SJCRH30 (cell line): ENCODE measurements around the gene SUMO3. TPM values are rescaled to one million over a fixed set of nuclear protein-coding genes. Genes with fewer than 3 reads are reported as not detected.
A peak's percentile ranks its signal among the peaks of the same experiment; 100 is the strongest.

Experiments
- DNase-seq, 2 experiments: peaks; one replicate each; pipeline ENCODE4 v3.0.0-alpha.2; 2015 to 2020
- H3K27ac ChIP-seq: fragments of 250-450 bp; sonication (Bioruptor Pico); 2 replicates; pipeline ENCODE4 v1.5.1; 2020; ENCODE audit warnings: mild to moderate bottlenecking, moderate library complexity
- H3K27me3 ChIP-seq: fragments of 250-450 bp; sonication (Bioruptor Pico); 2 replicates; pipeline ENCODE4 v1.5.1; 2020; ENCODE audit warnings: mild to moderate bottlenecking, moderate library complexity
- H3K36me3 ChIP-seq: fragments of 250-450 bp; sonication (Bioruptor Pico); 2 replicates; pipeline ENCODE4 v1.5.1; 2020; ENCODE audit warnings: mild to moderate bottlenecking, moderate library complexity
- H3K4me1 ChIP-seq: fragments of 250-450 bp; sonication (Bioruptor Pico); 2 replicates; pipeline ENCODE4 v1.5.1; 2020; ENCODE audit warnings: mild to moderate bottlenecking, moderate library complexity
- H3K4me3 ChIP-seq: fragments of 250-450 bp; sonication (Bioruptor Pico); 2 replicates; pipeline ENCODE4 v1.5.1; 2020; ENCODE audit warnings: mild to moderate bottlenecking, moderate library complexity
- H3K9me3 ChIP-seq: fragments of 250-450 bp; sonication (Bioruptor Pico); replicated peaks from 2 replicates; pipeline ENCODE4 v1.5.1; 2020; ENCODE audit warnings: mild to moderate bottlenecking, moderate library complexity
- total RNA-seq: library from RNA; depleted of rRNA; stranded (reverse); fragments of >200 nt; shearing (Covaris generic); gene quantifications from 2 replicates; pipeline ENCODE4 v1.2.3, GENCODE V29; 2014; rRNA removed

SUMO3 gene
- 70.3 and 76.9 TPM in 2 replicates for total RNA-seq

DNA sequence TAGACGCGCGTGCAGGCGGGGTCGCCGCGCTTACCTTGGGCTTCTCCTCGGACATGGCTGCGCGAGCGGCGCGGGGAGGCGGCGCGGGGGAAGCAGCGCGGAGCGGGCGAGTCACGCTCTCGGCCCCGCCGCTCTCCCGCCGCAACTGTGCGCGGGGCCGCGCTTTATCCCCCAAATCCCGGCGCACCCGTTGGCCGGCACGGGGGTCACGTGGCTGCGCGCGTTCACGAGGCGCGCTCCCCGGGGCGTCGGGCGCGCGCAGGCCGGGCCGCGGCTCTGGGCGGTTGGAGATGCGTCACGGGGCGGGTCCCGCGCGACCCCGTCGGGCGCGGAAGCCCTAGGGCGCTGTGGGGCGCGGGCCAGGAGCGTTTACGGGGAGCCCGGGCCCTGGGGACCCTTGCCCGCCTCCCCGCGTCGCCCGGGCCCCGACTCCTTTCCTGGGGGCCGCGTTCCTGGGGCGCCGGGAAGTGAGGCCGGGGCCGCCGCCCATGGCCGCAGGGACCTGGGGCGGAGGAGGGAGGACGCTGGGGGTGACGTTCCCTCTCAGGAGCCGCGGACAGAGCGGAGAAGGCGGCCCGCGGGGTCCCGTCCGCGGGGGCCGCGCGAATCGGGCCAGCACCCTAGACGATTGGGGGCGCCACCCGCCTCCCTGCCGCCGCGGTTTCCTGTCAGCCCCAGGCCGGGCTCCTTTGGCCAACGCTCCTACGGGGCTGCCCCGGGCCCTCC is at the start of gene SUMO3:
Gene SUMO3 (minus strand): TSS at position 149 of the 726 bp plus-strand sequence. CDS start 94 bp downstream, at position 55.
- H3K4me3 ChIP-seq: peak within 1 kb of the TSS; percentile 74
- no peaks in the 10 kb centered on the region for H3K36me3 ChIP-seq
- no peaks in the 10 kb centered on the region; the same call in 1 of the 2 replicates for H3K4me1 ChIP-seq
- no peaks in the 10 kb centered on the region for H3K27me3 ChIP-seq
- DNase-seq: peak; percentile 62 to 78
- H3K27ac ChIP-seq: peak within 1 kb of the TSS; percentile 42; the same call in 1 of the 2 replicates
- H3K9me3 ChIP-seq: peaks cover 7% of the 10 kb centered on the region

DNA sequence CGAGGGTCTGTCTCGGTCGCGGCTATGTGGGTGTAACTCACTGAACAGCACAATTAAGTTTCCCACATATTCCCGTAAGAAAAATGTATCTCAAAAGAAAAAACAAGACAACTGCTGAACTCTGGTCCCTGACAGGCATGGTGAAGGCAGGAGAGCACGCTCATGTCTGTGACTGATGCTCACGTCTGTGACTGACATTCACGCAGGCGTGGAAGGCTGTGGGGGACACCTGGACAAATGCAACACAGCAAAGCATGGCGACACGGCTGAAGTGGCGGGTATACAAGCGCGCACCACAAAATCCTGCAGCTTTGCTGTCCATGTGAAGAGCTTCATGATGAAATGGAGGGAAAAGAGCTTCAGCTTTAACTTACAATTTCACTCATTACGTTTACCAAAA is 49.6 kb upstream of the SUMO3 start:
- Histone ChIP-seq H3K27me3 (no peaks in the 10 kb centered on the region), H3K36me3 (peaks cover 30% of the 10 kb centered on the region), H3K4me3 (no peak overlapping the region), H3K27ac (peak overlapping the region; percentile 61), H3K9me3 (no peaks in the 10 kb centered on the region), H3K4me1 (peaks cover 56% of the 10 kb centered on the region)
- no peak for DNase-seq

DNA sequence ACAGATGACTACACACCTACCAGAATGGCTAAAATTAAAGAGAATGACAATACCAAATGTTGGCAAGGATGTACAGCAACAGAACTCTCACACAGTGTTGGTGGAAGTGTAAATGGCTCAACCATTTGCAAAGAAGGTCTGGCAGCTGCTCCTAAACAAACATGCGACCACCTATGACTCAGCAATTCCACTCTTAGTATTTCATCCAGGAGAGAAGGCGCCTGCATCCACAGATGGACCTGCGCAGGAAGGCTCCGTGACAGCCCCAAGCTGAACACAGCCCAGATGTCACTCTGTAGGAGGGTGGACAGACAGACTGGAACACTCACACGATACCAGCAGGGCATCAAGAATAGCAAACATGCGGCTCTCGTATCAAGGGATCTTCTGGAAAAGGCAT is 48.9 kb upstream of the SUMO3 start:
- no peaks in the 10 kb centered on the region for H3K27me3 ChIP-seq
- DNase-seq: peak; percentile 70 to 78
- peaks cover 37% of the 10 kb centered on the region for H3K36me3 ChIP-seq
- H3K4me3 ChIP-seq: no peak overlapping the region
- no peaks in the 10 kb centered on the region for H3K9me3 ChIP-seq
- H3K27ac ChIP-seq: peak overlapping the region; percentile 61
- peaks cover 51% of the 10 kb centered on the region for H3K4me1 ChIP-seq

DNA sequence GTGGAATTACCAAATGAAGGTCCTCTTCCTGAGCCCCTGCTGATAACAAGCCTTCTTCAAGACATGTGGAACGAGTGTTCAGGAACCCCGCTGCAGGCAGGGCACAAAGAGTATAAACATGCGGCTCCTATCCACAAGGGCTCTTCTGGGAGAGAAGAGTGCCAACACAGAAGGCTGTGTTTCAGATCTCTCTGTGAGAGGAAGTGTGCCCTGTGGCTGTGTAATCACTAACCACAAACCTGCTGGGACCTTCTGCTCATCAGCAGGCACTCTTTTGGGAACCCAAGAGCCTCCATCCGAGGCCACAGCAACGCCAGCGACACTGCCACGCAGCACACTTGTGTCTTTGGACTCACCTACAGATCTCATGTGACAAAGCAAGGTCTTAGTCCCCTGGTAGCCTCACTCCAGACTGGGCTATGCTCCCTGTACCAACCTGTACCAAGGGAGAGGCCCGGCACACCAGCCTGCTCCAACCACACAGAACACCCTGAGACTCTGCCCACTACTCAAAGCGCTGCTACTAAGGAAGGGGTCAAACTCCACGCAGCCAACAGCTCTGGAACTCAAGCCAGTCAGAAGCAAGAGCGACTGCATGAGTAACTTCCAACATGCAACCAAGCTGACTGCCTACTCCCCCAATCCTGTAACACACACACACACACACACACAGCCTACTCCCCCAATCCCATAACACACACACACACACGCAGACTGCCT is 47.9 kb upstream of the SUMO3 start:
- Histone ChIP-seq H3K27ac (no peak overlapping the region), H3K36me3 (peaks cover 43% of the 10 kb centered on the region), H3K27me3 (no peaks in the 10 kb centered on the region), H3K4me3 (no peak overlapping the region), H3K4me1 (peaks cover 41% of the 10 kb centered on the region), H3K9me3 (no peaks in the 10 kb centered on the region)
- DNase-seq: no peak

DNA sequence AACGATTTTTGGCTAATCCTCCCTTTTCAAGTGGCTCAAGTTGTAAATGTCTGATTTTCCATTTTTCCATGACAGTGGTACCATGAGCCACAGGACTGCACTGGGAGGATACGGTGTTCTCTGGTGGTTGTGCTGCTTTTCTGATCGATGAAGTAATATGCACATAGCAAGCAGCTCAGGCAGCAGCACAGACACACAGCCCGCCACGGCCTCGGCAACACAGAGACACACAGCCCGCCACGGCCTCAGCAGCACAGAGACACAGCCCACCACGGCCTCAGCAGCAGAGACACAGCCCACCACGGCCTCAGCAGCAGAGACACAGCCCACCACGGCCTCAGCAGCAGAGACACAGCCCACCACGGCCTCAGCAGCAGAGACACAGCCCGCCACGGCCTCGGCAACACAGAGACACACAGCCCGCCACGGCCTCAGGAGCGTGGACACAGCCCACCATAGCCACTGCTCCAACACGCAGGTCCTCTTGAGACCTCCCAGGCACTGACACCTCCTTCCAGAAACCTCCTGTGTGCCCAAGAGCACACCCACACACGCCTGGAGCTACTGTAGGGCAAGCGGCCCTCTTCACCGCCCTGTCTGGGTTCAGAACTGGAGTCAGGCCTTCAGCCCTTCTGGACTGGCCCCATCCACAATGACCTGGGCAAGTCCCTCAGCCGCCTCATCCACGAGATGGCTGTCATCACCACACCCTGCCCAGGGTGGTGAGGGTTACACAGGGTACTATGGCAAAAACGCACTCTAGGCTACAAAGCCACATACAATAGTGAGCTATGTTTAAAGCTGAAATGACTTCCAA is 45.2 kb upstream of the SUMO3 start:
- Histone ChIP-seq H3K27ac (no peak overlapping the region), H3K9me3 (no peaks in the 10 kb centered on the region), H3K36me3 (peaks cover 66% of the 10 kb centered on the region), H3K4me1 (peaks cover 16% of the 10 kb centered on the region), H3K27me3 (no peaks in the 10 kb centered on the region), H3K4me3 (no peak overlapping the region)
- DNase-seq: no peak

DNA sequence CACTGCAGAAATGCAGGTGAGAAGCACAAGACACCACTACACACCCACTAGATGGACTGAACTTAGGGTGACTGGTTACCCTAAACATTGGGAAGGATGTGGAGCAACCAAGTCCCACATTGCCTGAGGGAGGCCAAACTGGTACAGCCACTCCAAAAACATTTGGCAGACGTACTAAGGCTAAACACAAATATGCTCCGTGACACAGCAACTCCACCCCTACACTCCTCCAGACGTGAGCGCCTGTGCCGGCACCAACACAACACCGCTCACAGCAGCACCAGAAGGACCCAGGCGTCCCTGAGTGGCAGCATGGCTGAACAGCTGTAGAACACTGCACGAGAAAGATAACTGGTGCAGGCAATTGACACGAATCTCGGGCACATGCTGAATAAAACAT is 40.9 kb upstream of the SUMO3 start:
- no peak overlapping the region for H3K27ac ChIP-seq
- H3K27me3 ChIP-seq: no peaks in the 10 kb centered on the region
- H3K36me3 ChIP-seq: peaks cover 81% of the 10 kb centered on the region
- H3K9me3 ChIP-seq: no peaks in the 10 kb centered on the region
- no peaks in the 10 kb centered on the region; the same call in 1 of the 2 replicates for H3K4me1 ChIP-seq
- DNase-seq: no peak
- no peak overlapping the region for H3K4me3 ChIP-seq

DNA sequence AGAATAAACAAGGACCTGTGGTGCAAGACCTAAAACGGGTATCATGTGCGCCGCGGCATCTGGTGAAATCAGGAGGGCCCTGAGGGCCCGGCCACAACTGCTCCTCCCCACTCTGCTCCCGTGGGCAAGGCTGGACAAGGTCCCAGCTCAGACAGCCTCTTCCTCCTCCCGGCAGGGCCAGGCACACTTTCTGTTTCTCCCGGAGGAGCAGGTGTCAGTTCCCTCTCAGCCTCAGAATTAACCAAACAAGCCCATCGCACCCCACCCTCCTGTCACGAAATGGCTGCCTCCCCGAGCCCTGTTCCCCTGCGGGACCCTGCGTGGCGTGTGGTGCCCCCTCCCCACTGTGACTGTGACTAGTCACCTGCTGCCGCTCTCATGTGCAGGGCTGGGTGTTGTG is 40.4 kb upstream of the SUMO3 start:
- no peaks in the 10 kb centered on the region for H3K27me3 ChIP-seq
- peaks cover 79% of the 10 kb centered on the region for H3K36me3 ChIP-seq
- DNase-seq: no peak
- no peak overlapping the region for H3K4me3 ChIP-seq
- no peak overlapping the region for H3K27ac ChIP-seq
- no peaks in the 10 kb centered on the region for H3K9me3 ChIP-seq
- no peaks in the 10 kb centered on the region; the same call in 1 of the 2 replicates for H3K4me1 ChIP-seq

DNA sequence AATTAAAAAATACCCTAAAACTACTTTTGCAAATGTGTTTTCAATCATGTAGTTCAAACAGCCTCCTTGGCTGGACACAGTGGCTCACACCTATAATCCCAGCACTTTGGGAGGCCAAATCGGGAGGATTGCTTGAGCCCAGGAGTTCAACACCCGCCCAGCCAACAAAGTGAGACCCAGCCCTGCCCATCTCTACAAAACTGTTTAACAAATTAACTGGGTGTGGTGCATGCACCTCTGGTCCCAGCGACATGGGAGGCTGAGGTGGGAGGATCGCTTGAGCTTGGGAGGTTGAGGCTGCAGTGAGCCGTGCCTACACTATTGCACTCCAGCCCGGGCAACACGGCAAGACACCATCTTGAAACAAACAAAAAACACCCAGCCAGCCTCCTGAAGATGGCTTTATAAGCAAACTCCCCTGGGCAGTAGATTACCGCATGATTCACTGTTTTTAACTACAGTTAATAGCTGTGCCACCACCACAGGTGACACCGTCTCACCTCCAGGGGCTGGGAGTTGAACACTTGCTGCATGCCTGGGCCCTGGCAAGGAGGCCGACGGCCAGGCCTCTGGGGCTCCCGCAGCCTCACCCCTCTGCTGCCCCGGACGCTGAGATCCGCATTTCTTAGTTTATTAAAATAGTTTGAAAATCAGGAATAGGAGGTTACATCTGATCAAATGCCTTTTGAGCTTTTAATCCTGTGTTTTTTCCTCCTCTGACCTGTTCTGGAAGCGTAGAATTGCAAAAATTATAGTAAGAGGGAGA is 39.4 kb upstream of the SUMO3 start:
- Histone ChIP-seq H3K9me3 (no peaks in the 10 kb centered on the region), H3K27me3 (no peaks in the 10 kb centered on the region), H3K4me3 (no peak overlapping the region), H3K4me1 (peaks cover 6% of the 10 kb centered on the region), H3K27ac (no peak overlapping the region), H3K36me3 (peaks cover 77% of the 10 kb centered on the region)
- no peak for DNase-seq

DNA sequence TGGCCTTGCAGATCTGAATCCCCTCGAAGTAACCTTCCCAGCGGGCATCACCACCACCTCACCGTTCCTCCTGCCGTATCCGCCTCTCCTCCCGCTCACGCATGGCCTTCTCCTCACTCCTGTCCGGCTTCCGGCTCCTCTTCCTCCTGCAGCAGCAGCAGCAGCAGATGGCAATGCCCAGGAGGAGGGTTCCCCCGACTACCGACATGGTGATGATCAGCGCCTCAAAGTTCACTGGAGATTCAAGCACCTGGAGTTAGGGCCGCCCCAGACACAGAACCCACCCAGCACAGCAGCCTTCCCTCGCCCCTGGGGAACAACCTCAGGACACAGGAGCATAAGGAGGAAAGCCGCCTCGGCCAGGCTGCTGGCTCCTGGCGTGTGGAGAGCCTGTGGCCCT is 38.3 kb upstream of the SUMO3 start:
- Histone ChIP-seq H3K9me3 (no peaks in the 10 kb centered on the region), H3K4me3 (no peak overlapping the region), H3K27me3 (no peaks in the 10 kb centered on the region), H3K4me1 (peaks cover 6% of the 10 kb centered on the region), H3K36me3 (peaks cover 78% of the 10 kb centered on the region), H3K27ac (no peak overlapping the region)
- DNase-seq: no peak

DNA sequence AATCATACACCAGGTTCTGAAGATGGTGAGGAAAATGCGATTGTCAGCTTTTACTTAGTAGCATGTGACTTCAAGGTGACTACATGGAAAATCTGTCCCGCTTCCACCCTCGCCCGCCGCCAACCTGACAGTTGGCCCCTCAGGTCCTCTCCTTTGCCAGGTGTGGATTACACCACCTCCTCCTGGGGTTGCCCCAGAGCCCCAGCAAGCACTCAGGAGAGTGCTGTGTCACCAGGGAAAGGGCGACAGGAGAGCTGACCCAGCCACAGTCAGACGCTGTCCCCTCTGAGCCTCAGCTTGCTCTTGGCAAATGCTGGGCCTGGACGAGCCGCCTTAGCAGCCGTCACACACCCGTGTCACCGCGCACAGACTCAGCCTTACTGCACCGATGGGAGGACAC is 37.7 kb upstream of the SUMO3 start:
- Histone ChIP-seq H3K9me3 (no peaks in the 10 kb centered on the region), H3K27ac (no peak overlapping the region), H3K27me3 (no peaks in the 10 kb centered on the region), H3K36me3 (peaks cover 82% of the 10 kb centered on the region), H3K4me1 (peaks cover 6% of the 10 kb centered on the region), H3K4me3 (no peak overlapping the region)
- no peak for DNase-seq

DNA sequence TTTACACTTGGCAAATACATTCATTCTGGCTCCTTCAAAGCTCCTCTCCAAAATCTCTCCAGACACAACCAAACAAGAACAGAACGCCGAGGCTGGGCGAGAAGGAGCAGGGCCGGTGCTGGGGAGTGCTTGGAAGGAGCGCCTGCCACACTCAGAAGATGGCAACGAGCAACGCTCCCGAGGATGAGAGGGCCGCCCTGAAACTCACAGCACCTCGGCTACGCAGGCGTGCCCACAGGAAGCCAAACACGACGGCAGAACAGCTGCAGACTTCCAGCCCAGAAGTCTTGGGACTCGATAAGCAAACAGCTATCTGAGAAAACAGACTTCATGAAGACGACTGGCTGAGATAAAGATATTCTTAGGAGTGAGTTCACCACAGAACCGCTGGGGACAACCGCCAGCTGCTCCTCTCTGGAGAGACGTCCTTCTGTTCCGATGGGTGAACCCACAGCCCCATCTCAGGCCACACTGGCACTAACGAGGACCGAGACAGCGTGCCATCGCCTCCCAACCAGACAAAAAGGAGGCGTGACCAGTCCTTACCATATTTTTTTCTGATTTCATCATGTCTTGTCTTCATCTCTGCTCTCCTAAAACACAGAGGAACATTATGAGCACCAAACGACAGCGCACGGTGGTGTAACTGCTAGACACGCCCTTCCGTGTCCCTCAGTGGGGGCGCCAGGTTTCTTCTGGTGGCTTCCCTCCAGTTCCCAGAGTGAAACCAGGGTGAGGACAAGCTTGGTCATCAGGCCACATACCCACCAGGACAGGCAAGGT is 37.0 kb upstream of the SUMO3 start:
- no peaks in the 10 kb centered on the region for H3K9me3 ChIP-seq
- no peak overlapping the region for H3K27ac ChIP-seq
- peaks cover 82% of the 10 kb centered on the region for H3K36me3 ChIP-seq
- DNase-seq: no peak
- peaks cover 6% of the 10 kb centered on the region for H3K4me1 ChIP-seq
- no peaks in the 10 kb centered on the region for H3K27me3 ChIP-seq
- H3K4me3 ChIP-seq: no peak overlapping the region

DNA sequence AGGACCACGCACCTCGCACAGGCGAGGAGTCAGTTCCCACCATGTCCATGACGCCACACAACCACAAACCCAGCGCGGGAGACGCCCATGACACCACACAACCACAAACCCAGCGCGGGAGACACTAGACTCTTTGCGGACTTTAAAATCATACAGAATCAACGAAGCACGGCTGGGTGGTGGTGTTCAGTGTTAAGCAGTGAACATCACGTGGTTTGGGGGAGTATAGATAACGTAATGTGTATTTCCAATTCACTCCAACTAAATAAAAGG is 36.5 kb upstream of the SUMO3 start:
- Histone ChIP-seq H3K4me1 (peaks cover 6% of the 10 kb centered on the region), H3K27me3 (no peaks in the 10 kb centered on the region), H3K27ac (no peak overlapping the region), H3K9me3 (no peaks in the 10 kb centered on the region), H3K4me3 (no peak overlapping the region), H3K36me3 (peaks cover 82% of the 10 kb centered on the region)
- no peak for DNase-seq

DNA sequence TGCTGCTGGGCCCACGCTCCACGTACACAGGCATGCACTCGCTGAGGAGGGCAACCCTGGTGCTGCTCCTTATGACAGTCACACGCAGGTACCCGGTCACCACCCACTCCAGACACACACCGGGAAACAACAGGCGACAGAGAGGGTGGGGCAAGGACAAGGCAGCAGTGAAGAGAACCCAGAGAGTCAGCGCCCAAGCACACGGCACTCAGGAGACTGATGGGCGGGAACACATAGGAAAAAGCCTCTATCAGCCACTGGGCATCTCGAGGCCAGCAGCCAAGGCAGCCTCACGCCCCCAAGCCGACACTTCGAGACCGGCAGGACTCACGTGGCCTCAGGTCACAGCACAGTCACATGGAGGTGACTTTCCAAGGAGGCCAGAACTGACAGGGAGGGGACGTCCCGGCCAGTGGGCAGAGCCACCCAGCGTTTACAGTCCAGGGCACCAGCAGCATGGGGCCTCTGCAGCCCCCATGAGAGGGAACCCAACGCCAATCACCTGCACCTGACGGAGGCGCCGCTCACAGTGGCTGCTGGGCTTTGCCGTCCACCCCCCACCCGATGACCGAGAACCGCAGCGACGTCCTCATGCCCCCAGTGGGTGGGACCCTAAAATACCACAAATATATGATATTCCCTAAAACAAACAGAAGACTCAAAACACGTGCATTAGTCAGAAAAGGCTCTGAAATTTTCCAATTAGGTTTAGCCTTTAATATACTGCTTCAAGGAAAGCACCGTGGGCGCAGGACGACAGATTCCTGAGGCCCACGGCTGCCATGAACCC is 35.9 kb upstream of the SUMO3 start:
- no peak overlapping the region for H3K4me3 ChIP-seq
- H3K27me3 ChIP-seq: no peaks in the 10 kb centered on the region
- peaks cover 6% of the 10 kb centered on the region for H3K4me1 ChIP-seq
- H3K27ac ChIP-seq: no peak overlapping the region
- peaks cover 82% of the 10 kb centered on the region for H3K36me3 ChIP-seq
- no peak for DNase-seq
- no peaks in the 10 kb centered on the region for H3K9me3 ChIP-seq
